ENCODE measurements around the gene GTSF1L. TPM values are rescaled to one million over a fixed set of nuclear protein-coding genes. Genes with fewer than 3 reads are reported as not detected.

GTSF1L gene
- total and polyA plus RNA-seq, 2 of the 4 experiments (the other 2 are of a cell fraction), result not detected

DNA sequence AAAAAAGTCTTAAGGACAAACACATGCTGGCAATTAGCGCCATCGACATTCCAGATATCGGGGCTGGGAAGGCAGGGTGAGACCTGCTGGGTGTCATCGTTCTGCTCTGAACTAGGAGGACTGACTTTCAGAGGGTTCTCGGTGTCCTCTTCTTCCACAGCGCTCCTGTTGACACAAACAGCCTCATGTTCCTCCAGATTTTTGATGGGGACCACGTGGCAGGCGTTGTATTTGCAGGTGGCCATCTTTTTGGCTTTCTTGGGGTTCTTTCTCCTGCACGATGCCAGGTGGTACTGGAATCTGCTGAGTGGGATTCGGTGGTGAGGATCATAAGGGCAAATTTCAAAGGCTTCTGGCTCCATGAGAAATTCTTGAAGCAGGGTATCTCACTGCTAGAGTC, 469 bp downstream of the GTSF1L start:
- H3K9me3 ChIP-seq (ENCODE audit: control insufficient read depth, insufficient read depth, low read length), result no peaks in the 10 kb centered on the region
- in situ Hi-C loops (cut with MboI; ENCODE audit: low sequenced_read_pairs), result no loop called here
- no peaks in the 10 kb centered on the region for H3K36me3 ChIP-seq (ENCODE audit: control insufficient read depth, insufficient read depth, low read length)
- 76% methylated on average over 5 of the region's 10 CpGs; no CpG with 5 or more reads in 1 of the 2 experiments for WGBS, 2 experiments (ENCODE audit: extremely low coverage in 2 of 2, insufficient read length in 1 of 2)
- H3K56ac ChIP-seq (ENCODE audit: extremely low read depth, insufficient read depth, low read length), result no peak overlapping the region
- no peaks in the 10 kb centered on the region for H3K79me1 ChIP-seq (ENCODE audit: low read depth in 1 of 2, low read length in 2 of 2)
- peak overlapping the region; percentile 61 for H3K18ac ChIP-seq (ENCODE audit: low read depth, low read length)
- ChIA-PET CTCF (interaction anchor here (1.4 kb wide), 1 partner anchor 34 kb away, joined by 5 read pairs; no protein-coding TSS in a partner anchor), POLR2A (ENCODE audit: unreplicated experiment) (no interaction called here)
- H2BK120ac ChIP-seq (ENCODE audit: low read depth, low read length), result no peak overlapping the region; the same call in 1 of the 2 replicates
- DNase-seq (no peak), ATAC-seq (ENCODE audit: low read depth) (no peak)
- no peak overlapping the region for H3K23ac ChIP-seq (ENCODE audit: low read depth, low read length)
- no peak overlapping the region; the same call in 1 of the 2 replicates for H3K4ac ChIP-seq (ENCODE audit: low read depth, low read length)
- H4K5ac ChIP-seq (ENCODE audit: low read depth, low read length), result no peak overlapping the region
- intact Hi-C loops (cut with micrococcal nuclease), result no loop called here
- peaks cover 16% of the 10 kb centered on the region for H3K4me1 ChIP-seq (ENCODE audit: control insufficient read depth, insufficient read depth, low read length)
- no TSS peak for BruUV-seq (replicated peaks)
- dilution Hi-C loops (cut with HindIII; ENCODE audit: low sequenced_read_pairs, unreplicated experiment), result no loop called here
- no peak overlapping the region for H3K27ac ChIP-seq (ENCODE audit: insufficient read depth, low read length)
- 0 out of 2 replicates have a peak, but pooled peaks cover 2% of the 10 kb centered on the region for H4K20me1 ChIP-seq (ENCODE audit: insufficient read depth, low read length)
- TF ChIP-seq BHLHE40 (IDR thresholded peaks at IDR 0.05; ENCODE audit: low read depth, low read length) (no peak), MAZ (IDR thresholded peaks at IDR 0.05; ENCODE audit: borderline replicate concordance, low read depth, low read length) (no peak), MXI1 (IDR thresholded peaks at IDR 0.05; ENCODE audit: borderline replicate concordance, low read depth, low read length) (no peak), CHD1 (IDR thresholded peaks at IDR 0.05; ENCODE audit: low read depth, low read length) (no peak), SMC3 (IDR thresholded peaks at IDR 0.05; ENCODE audit: low read depth, low read length) (no peak), POLR2A (IDR thresholded peaks at IDR 0.05; ENCODE audit: low read depth, low read length) (no peak), USF2 (IDR thresholded peaks at IDR 0.05; ENCODE audit: low read depth, low read length) (no peak)
- no peaks in the 10 kb centered on the region for H3K27me3 ChIP-seq (ENCODE audit: control insufficient read depth, insufficient read depth, low read length)
- peaks cover 3% of the 10 kb centered on the region for H3K9me1 ChIP-seq (ENCODE audit: insufficient read depth, low read length)
- H2BK5ac ChIP-seq (ENCODE audit: low read depth, low read length, poor library complexity, severe bottlenecking), result no peak overlapping the region
- H2BK20ac ChIP-seq (ENCODE audit: low read depth, low read length), result no peak overlapping the region
- no peak overlapping the region for H3K9ac ChIP-seq (ENCODE audit: low read depth, low read length)
- no peak overlapping the region for H2BK15ac ChIP-seq (ENCODE audit: low read depth, low read length)
- no peak overlapping the region for H4K91ac ChIP-seq (ENCODE audit: insufficient read depth, low read depth, low read length)
- no peak overlapping the region for H2AK9ac ChIP-seq (replicated peaks; ENCODE audit: low read depth, low read length, poor library complexity)
- H3K4me2 ChIP-seq (ENCODE audit: low read depth, low read length), result no peak overlapping the region
- no peak overlapping the region for H2AFZ ChIP-seq (replicated peaks; ENCODE audit: low read length, poor library complexity)
- no peak overlapping the region for H4K8ac ChIP-seq (ENCODE audit: low read depth in 2 of 2, low read length in 2 of 2)
- H2AK5ac ChIP-seq (ENCODE audit: low read depth, low read length), result 0 out of 2 replicates have a peak overlapping the region, but pooled peaks have one; percentile 29
- no peak overlapping the region for H3K4me3 ChIP-seq (ENCODE audit: insufficient read depth, low read depth, low read length)
- peak overlapping the region; percentile 22; the same call in 1 of the 2 replicates for H3K14ac ChIP-seq (replicated peaks; ENCODE audit: low read depth, low read length)

Data from IMR-90 (cell line).